ENCODE data around the gene RPS6KA1.

- TF ChIP-seq CTCF (IDR thresholded peaks at IDR 0.05 in 8 of 11, conservative IDR thresholded peaks at IDR 0.05 in 3 of 11) (no peak), POLR2A (IDR thresholded peaks at IDR 0.05) (no peak)
These were observed 24.6 kb downstream of the RPS6KA1 start for GRCh38 chr1:26553942-26554682.
